Subcutaneous adipose tissue (tissue), 4 donors: ENCODE data around the gene RNF213. TPM values are rescaled to one million over a fixed set of nuclear protein-coding genes. Genes with fewer than 3 reads are reported as not detected.

Experiments used
- total RNA-seq, 4 donors: library from RNA; depleted of rRNA; stranded (reverse); fragments of >200 nt; gene quantifications; one replicate each; pipeline ENCODE4 v1.1.0, GENCODE V29; 2016
- TF ChIP-seq, protein P1 (sequence below): fragments of 450-650 bp; IDR thresholded peaks from one replicate; pipeline ENCODE4 v1.5.1; 2016; ENCODE audit warnings: low read depth, mild to moderate bottlenecking, control low read depth, antibody characterized with exemption, moderate library complexity

The RNF213 gene
- total RNA-seq, 4 donors from 2014 or later = 114 to 167 (median 144) TPM

DNA sequence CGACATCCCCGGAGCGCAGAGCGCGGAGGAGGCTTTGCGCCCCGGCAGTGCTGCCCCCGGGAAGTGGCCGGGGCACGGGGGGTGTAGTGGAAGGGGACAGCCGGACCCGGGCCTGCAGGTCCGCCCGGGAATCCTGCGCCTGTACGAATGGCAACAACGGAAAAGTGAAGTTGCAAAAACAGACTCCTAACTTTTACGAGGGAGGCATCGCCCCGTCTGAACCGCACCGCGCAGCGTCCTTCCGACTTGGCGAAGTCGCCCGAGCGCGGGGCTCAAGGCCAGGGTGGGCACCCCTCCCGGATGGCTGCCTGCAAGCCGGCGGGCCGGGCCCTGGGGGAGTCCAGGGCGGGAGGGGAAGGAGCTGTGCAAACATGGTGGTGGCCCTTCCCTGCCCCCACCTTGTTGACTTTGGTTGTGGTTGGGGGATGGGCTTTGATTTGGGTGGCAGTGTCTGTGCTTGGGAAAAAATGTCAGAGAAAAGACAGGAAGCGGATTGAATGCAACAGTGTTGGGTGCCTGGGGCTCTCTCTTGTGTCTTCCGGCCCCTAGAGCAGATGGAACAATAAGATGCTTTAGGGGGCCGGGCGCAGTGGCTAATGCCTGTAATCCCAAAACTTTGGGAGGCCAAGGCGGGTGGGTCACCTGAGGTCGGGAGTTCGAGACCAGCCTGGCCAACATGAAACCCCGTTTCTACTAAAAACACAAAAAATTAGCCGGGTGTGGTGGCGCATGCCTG, 675 bp downstream of the RNF213 start:
- TF ChIP-seq, protein P1, sequence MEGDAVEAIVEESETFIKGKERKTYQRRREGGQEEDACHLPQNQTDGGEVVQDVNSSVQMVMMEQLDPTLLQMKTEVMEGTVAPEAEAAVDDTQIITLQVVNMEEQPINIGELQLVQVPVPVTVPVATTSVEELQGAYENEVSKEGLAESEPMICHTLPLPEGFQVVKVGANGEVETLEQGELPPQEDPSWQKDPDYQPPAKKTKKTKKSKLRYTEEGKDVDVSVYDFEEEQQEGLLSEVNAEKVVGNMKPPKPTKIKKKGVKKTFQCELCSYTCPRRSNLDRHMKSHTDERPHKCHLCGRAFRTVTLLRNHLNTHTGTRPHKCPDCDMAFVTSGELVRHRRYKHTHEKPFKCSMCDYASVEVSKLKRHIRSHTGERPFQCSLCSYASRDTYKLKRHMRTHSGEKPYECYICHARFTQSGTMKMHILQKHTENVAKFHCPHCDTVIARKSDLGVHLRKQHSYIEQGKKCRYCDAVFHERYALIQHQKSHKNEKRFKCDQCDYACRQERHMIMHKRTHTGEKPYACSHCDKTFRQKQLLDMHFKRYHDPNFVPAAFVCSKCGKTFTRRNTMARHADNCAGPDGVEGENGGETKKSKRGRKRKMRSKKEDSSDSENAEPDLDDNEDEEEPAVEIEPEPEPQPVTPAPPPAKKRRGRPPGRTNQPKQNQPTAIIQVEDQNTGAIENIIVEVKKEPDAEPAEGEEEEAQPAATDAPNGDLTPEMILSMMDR = no peak

DNA sequence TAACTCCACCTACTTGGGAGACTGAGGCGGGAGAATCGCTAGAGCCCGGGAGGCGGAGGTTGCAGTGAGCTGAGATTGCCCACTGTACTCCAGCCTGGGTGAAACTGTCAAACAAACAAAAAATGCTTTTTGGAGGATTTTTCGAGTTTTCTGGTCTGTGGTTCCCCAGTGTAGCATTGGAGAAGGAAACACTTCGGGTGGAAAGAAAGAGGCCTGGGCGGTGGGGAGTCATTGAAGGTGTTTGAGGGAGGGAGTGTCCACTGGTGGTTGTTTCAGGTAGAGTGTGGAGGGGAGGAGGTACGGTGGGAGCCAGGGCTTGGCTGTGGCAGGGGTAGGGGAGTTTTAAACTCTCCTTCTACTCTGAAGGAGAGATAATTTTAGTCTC, 1.2 kb downstream of the RNF213 start:
- TF ChIP-seq, protein P1 = no peak

DNA sequence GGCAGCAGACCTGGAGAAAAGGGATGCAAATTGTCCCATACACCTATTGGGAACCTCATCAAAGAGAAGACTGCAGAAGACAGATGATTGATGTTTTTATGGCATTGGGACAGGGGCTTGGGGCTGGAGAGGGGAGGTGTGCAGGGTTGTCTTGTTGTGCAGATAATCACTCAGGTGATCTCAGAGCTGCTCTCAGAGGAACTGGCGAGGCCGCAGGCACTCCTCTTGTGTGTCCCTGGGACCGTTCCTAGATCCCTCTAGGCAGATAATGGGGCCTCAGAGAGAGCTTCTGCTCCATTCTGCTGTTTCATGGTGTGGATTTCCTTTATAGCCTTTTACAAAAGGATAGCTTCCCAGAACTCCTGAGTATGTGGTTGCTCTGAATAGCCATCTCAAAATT, 1.6 kb downstream of the RNF213 start:
- TF ChIP-seq, protein P1 = no peak

DNA sequence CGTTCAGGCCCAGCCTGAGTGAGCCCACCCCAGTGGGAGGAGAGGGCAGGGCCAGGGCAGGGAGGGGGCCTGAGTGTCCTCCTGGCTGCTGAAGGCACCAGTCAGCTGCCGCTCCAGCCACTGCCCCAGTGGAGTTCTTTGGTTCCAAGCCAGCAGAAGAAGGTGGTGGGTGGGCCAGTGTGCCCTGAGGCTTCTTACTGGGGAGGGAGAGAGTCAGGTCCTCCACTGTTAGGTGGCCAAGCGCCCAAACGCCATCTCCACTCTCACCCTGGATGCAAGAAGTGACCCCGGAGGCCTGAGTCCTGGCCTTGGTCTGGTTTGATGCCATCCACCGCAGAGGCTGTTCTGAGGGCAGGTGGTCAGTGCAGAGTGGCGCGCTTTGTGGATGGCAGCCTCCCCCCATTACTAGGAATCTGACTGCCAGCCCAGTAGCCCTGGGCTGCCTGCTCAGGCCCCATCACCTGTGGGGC, 2.2 kb downstream of the RNF213 start:
- TF ChIP-seq, protein P1 = no peak

DNA sequence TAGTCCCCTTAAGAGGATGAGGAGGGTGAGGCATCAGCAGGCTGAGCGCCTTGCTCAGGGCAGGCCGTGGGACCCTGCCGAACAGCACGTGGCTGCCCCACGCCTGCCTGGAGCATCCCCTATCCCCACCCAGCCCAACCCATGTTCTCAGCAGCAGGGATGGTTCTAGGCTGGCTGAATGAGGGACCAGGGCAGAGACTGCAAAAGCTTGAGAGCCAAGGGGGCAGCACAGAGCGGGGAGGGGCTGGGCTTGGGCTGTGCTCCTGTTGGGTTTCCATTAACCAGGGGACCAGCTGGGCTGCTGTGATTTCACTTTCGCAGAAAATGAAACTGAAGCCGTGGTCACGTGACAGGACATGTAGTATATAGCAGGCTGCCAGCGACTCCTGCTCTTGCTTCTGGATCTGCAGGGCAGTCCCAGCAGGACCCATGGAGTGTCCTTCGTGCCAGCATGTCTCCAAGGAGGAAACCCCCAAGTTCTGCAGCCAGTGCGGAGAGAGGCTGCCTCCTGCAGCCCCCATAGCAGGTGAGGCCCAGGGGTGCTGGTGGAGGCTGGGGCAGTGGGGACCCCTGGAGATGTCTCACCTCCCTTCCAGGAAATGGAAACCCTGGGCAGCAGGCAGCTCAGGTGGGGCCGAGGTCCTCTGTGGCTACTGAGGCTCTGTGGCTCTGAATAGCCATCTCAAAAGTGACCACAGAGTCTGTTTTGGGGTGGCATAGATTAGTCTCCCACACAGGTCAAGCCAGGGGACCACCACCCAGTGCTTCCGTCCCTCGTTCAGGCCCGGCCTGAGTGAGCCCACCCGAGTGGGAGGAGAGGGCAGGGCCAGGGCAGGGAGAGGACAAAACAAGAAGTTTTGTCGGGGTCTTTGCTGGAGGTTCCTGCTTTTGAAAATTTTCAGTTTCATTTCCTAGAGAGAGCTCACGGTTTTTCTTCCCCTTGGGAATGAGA, 2.9 kb downstream of the RNF213 start:
- TF ChIP-seq, protein P1 = no peak

DNA sequence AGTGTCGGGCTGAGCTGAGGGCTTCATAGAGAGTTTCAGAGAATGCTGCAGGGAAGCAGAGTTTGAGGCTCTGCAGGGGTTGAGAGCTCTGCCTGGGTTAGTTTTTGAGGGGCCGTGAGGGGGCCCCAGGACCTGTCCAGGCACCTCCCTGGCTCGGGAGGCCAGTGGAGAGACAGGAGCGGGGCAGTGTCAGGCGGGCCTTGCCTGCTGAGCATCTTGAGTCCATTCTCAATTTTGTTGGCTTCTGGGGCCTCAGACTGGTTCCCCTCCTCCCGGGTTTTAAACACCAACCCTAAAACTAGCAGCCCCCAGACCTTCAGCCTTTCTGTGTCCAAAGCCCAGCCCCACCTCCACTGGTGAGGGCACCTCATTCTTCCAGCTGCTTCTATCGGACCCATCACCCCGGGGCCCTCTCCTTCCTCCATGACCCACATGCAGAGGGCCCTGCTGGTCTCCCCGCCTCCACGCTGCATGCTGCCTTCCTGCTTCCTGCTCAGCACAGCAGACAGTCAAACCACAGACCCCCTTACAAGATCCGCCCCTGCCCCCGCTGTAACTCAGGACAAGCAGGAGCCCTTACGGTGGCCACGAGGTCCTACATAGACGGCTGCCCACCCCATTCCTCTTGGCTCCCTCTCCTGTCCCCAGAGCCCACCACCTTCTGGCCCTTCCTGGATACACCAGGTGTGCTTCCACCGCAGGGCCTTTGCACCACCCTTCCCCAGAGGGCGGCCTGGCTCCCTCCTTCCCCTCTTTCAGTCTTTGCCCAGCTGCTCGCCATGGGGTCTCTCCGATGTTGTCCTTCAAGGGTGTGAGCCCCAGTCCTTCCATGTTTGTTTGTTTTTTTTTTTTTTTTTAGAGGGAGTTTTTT, 3.8 kb downstream of the RNF213 start:
- TF ChIP-seq, protein P1 = no peak
